Liver (tissue), 3 donors: ENCODE data around the gene AKAP11.

Experiments used
- FOXA1 ChIP-seq: IDR thresholded peaks from 2 replicates; pipeline ENCODE4 v1.6.1; 2016; ENCODE audit warnings: antibody characterized with exemption
- HNF4G ChIP-seq: IDR thresholded peaks from 2 replicates; pipeline ENCODE4 v1.6.1; 2016; ENCODE audit warnings: antibody characterized with exemption
- JUND ChIP-seq, 2 donors: IDR thresholded peaks; 2 replicates each; pipeline ENCODE4 v1.6.1; 2016; ENCODE audit warnings: antibody characterized with exemption in 2 of 2
- NR2F2 ChIP-seq: IDR thresholded peaks from 2 replicates; pipeline ENCODE4 v1.6.1; 2016; ENCODE audit warnings: antibody characterized with exemption
- RAD21 ChIP-seq, 2 donors: IDR thresholded peaks; 2 replicates each; pipeline ENCODE4 v1.6.1; 2016; ENCODE audit warnings: antibody characterized with exemption in 2 of 2, mild to moderate bottlenecking in 2 of 2
- TAF1 ChIP-seq: conservative IDR thresholded peaks from 2 replicates; pipeline ENCODE4 v1.6.1; 2016; ENCODE audit warnings: antibody characterized with exemption, mild to moderate bottlenecking
- TF ChIP-seq, protein P1 (sequence below): fragments of 150-350 bp; IDR thresholded peaks from 2 replicates; pipeline ENCODE4 v1.5.1; 2017; ENCODE audit warnings: improper control_type of control experiment, low read depth, low read length; ENCODE audit not compliant: missing input control
- TF ChIP-seq, protein P2 (sequence below): IDR thresholded peaks from 2 replicates; pipeline ENCODE4 v1.6.1; 2016; ENCODE audit warnings: antibody characterized with exemption
- TF ChIP-seq, protein P3 (sequence below): IDR thresholded peaks from 2 replicates; pipeline ENCODE4 v1.6.1; 2016; ENCODE audit warnings: antibody characterized with exemption, mild to moderate bottlenecking
- TF ChIP-seq, protein P4 (sequence below): IDR thresholded peaks from 2 replicates; pipeline ENCODE4 v1.6.1; 2016; ENCODE audit warnings: antibody characterized with exemption
- TF ChIP-seq, protein P5 (sequence below): IDR thresholded peaks from 2 replicates; pipeline ENCODE4 v1.6.1; 2016; ENCODE audit warnings: antibody characterized with exemption
- donor health status: healthy.
- donor health status: healthy.

DNA sequence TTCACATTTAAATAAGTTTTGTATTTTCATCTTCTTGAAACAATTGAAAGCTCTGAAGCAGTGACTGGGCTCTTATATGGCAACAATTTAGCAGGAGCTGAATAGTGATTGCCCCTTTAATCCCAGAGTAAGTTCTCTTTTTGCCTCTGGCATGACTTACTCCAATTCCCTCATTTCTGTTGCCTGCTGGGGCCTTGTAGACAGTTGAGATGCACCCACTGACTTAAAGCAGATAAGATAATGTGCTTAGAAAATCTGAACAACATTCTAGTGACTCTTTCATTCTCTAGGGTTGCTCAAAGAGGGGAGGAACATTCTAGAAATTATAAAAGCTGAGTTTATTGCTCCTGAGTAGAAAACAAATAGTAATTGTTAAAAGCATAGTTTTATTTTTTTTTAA, 52.8 kb downstream of the AKAP11 start:
- TF ChIP-seq, protein P1, sequence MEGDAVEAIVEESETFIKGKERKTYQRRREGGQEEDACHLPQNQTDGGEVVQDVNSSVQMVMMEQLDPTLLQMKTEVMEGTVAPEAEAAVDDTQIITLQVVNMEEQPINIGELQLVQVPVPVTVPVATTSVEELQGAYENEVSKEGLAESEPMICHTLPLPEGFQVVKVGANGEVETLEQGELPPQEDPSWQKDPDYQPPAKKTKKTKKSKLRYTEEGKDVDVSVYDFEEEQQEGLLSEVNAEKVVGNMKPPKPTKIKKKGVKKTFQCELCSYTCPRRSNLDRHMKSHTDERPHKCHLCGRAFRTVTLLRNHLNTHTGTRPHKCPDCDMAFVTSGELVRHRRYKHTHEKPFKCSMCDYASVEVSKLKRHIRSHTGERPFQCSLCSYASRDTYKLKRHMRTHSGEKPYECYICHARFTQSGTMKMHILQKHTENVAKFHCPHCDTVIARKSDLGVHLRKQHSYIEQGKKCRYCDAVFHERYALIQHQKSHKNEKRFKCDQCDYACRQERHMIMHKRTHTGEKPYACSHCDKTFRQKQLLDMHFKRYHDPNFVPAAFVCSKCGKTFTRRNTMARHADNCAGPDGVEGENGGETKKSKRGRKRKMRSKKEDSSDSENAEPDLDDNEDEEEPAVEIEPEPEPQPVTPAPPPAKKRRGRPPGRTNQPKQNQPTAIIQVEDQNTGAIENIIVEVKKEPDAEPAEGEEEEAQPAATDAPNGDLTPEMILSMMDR: no peak
- no peak for TF ChIP-seq HNF4G
- TF ChIP-seq FOXA1: no peak
- TF ChIP-seq, protein P2, sequence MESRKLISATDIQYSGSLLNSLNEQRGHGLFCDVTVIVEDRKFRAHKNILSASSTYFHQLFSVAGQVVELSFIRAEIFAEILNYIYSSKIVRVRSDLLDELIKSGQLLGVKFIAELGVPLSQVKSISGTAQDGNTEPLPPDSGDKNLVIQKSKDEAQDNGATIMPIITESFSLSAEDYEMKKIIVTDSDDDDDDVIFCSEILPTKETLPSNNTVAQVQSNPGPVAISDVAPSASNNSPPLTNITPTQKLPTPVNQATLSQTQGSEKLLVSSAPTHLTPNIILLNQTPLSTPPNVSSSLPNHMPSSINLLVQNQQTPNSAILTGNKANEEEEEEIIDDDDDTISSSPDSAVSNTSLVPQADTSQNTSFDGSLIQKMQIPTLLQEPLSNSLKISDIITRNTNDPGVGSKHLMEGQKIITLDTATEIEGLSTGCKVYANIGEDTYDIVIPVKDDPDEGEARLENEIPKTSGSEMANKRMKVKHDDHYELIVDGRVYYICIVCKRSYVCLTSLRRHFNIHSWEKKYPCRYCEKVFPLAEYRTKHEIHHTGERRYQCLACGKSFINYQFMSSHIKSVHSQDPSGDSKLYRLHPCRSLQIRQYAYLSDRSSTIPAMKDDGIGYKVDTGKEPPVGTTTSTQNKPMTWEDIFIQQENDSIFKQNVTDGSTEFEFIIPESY: no peak
- no peak for TF ChIP-seq JUND (IDR thresholded peaks at IDR 0.05)
- TF ChIP-seq, protein P3, sequence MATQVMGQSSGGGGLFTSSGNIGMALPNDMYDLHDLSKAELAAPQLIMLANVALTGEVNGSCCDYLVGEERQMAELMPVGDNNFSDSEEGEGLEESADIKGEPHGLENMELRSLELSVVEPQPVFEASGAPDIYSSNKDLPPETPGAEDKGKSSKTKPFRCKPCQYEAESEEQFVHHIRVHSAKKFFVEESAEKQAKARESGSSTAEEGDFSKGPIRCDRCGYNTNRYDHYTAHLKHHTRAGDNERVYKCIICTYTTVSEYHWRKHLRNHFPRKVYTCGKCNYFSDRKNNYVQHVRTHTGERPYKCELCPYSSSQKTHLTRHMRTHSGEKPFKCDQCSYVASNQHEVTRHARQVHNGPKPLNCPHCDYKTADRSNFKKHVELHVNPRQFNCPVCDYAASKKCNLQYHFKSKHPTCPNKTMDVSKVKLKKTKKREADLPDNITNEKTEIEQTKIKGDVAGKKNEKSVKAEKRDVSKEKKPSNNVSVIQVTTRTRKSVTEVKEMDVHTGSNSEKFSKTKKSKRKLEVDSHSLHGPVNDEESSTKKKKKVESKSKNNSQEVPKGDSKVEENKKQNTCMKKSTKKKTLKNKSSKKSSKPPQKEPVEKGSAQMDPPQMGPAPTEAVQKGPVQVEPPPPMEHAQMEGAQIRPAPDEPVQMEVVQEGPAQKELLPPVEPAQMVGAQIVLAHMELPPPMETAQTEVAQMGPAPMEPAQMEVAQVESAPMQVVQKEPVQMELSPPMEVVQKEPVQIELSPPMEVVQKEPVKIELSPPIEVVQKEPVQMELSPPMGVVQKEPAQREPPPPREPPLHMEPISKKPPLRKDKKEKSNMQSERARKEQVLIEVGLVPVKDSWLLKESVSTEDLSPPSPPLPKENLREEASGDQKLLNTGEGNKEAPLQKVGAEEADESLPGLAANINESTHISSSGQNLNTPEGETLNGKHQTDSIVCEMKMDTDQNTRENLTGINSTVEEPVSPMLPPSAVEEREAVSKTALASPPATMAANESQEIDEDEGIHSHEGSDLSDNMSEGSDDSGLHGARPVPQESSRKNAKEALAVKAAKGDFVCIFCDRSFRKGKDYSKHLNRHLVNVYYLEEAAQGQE: no peak
- no peak for TF ChIP-seq TAF1
- TF ChIP-seq, protein P4, sequence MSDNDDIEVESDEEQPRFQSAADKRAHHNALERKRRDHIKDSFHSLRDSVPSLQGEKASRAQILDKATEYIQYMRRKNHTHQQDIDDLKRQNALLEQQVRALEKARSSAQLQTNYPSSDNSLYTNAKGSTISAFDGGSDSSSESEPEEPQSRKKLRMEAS: no peak
- no peak for TF ChIP-seq NR2F2
- TF ChIP-seq, protein P5, sequence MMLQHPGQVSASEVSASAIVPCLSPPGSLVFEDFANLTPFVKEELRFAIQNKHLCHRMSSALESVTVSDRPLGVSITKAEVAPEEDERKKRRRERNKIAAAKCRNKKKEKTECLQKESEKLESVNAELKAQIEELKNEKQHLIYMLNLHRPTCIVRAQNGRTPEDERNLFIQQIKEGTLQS: no peak
- TF ChIP-seq RAD21 (IDR thresholded peaks at IDR 0.05): no peak
